Stimulated activated CD8-positive, alpha-beta memory T cell treated with anti-CD3 and anti-CD28 coated beads, Interleukin-15, amount 100 ng/mL, for 24 hours (primary cell): ENCODE measurements around the gene RAI1.
A peak's percentile ranks its signal among the peaks of the same experiment; 100 is the strongest.
"Not testable (repeated sequence)": the region's sequence is repeated elsewhere in the genome, so short reads cannot be mapped to it uniquely, and the experiment has no call there.

Experiments
- DNase-seq: peaks from one replicate; pipeline ENCODE4 v3.0.0-alpha.2; 2020; ENCODE audit warnings: low read depth

RAI1 gene

GRCh38 chr17:17801800-17802481 lies 120.7 kb downstream of the RAI1 start:
- DNase-seq = no peak

- no peak for DNase-seq
Measured at GRCh38 chr17:17804007-17804406, 122.7 kb downstream of the RAI1 start.

GRCh38 chr17:17805575-17805974 lies 124.3 kb downstream of the RAI1 start:
- no peak for DNase-seq

- DNase-seq = no peak
Measured at GRCh38 chr17:17806035-17806434, 124.8 kb downstream of the RAI1 start.

- no peak for DNase-seq
Measured at GRCh38 chr17:17806611-17807274, 125.5 kb downstream of the RAI1 start.

GRCh38 chr17:17807440-17807839 lies 126.2 kb downstream of the RAI1 start:
- no peak for DNase-seq

GRCh38 chr17:17808200-17808599 lies 126.9 kb downstream of the RAI1 start:
- DNase-seq = not testable (repeated sequence)

GRCh38 chr17:17808706-17809432 lies 127.6 kb downstream of the RAI1 start:
- DNase-seq = no peak

- DNase-seq = no peak
Measured at GRCh38 chr17:17809531-17810083, 128.3 kb downstream of the RAI1 start.

GRCh38 chr17:17810084-17810894 lies 129.0 kb downstream of the RAI1 start:
- DNase-seq = no peak

GRCh38 chr17:17810895-17811248 lies 129.6 kb downstream of the RAI1 start:
- no peak for DNase-seq

- DNase-seq = no peak
Measured at GRCh38 chr17:17811381-17812210, 130.3 kb downstream of the RAI1 start.

- peak; percentile 52 for DNase-seq
Measured at GRCh38 chr17:17812211-17813054, 131.2 kb downstream of the RAI1 start.

- DNase-seq = no peak
Measured at GRCh38 chr17:17813055-17813724, 131.9 kb downstream of the RAI1 start.

- no peak for DNase-seq
Measured at GRCh38 chr17:17813725-17814095, 132.5 kb downstream of the RAI1 start.

- no peak for DNase-seq
Measured at GRCh38 chr17:17814162-17815061, 133.2 kb downstream of the RAI1 start.

- DNase-seq = no peak
Measured at GRCh38 chr17:17815062-17815406, 133.8 kb downstream of the RAI1 start.

- DNase-seq = no peak
Measured at GRCh38 chr17:17815436-17816200, 134.4 kb downstream of the RAI1 start.
